ENCODE measurements around the gene CD200R1. TPM values are rescaled to one million over a fixed set of nuclear protein-coding genes. Genes with fewer than 3 reads are reported as not detected.

CD200R1 gene
- total RNA-seq, 2 donors from 2014 or later = 2.6 to 3.2 TPM

DNA sequence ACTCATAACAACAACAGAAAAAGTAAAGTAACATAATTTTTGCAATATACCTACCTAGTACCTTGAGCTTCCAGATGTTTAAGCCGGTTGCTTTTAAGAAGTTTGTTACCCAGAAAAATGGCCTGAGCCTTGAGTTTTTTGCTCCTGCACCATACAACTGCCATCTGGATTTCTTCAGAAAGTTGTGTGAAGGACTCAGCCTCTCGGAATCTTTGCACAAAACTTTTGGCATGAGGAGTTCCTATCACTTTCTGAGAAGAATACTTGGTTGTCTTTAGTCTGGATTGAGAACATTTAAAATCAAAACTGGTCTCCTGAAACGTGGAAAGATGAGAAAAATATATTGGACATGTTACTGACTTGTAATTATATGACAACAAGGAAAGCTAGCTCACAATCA lies 33.2 kb upstream of the CD200R1 start:
- Histone ChIP-seq H3K9me3 (no peaks in the 10 kb centered on the region), H3K27ac (no peak overlapping the region), H3K27me3 (replicated peaks; ENCODE audit: insufficient read depth) (no peaks in the 10 kb centered on the region), H3K4me3 (no peak overlapping the region), H3K36me3 (peaks cover 28% of the 10 kb centered on the region), H3K4me1 (ENCODE audit: control insufficient read depth in 1 of 2, low read depth in 2 of 2) (no peaks in the 10 kb centered on the region)
- TF ChIP-seq CTCF (IDR thresholded peaks at IDR 0.05) = no peak
- ATAC-seq (ENCODE audit: insufficient number of reproducible peaks, low FRiP score, low read depth) (no peak), DNase-seq (ENCODE audit: low spot score) (no peak)

DNA sequence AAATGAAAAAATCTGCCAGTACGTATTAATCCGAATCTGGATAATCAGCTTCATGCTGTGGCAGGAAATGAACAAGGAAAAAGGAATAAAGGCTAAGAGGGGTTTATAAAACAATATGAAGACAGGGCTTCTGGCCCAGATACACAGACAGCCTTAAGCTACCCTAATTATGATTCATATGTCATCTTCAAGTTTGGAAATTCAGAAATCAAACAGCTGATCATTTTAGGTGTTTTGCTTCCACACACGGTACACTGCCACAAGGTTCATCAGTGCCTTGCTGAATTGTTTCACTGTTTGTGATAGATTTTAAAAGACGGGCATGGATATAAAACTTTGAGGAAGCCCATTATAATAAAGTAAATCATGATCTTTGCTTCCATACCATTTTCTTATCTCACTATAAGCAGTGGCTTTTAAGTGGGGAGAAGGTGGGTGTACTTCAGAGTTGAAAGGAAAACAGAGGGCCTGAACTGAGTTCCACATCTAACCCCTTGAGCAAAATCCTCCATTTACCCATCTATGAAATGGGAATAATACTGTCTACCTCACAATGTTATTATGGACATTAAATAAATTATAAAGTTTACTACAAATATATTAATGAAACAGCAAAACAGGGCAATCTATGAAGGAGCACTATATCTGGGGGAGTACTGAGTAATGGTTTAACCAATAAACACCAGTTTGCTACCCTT lies 31.6 kb upstream of the CD200R1 start:
- no peak for ATAC-seq (ENCODE audit: insufficient number of reproducible peaks, low FRiP score, low read depth)
- H3K4me1 ChIP-seq (ENCODE audit: control insufficient read depth in 1 of 2, low read depth in 2 of 2) = no peaks in the 10 kb centered on the region
- TF ChIP-seq CTCF (IDR thresholded peaks at IDR 0.05) = no peak
- H3K4me3 ChIP-seq = no peak overlapping the region
- peaks cover 36% of the 10 kb centered on the region for H3K36me3 ChIP-seq
- H3K27ac ChIP-seq = no peak overlapping the region
- no peaks in the 10 kb centered on the region for H3K27me3 ChIP-seq (replicated peaks; ENCODE audit: insufficient read depth)
- no peak for DNase-seq (ENCODE audit: low spot score)
- no peaks in the 10 kb centered on the region for H3K9me3 ChIP-seq

DNA sequence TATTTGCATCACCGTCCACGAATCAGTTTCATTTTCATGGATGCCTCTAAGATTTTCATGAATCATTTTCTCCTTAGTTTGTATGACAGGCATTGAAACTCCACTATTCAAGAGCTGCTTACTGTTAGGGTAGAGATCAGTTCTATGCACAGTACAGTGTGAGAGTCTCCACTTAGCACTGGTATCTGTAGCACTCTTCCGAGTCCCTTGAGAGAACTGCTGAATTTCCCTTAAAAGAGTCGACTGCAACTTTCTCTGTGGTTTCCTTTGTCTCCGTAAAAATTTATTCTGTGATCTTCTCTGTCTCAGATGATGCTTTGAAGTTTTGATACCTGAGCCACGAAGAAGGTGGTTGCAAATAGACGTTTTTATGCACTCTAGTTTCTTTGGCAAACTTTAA lies 30.7 kb upstream of the CD200R1 start:
- H3K27me3 ChIP-seq (replicated peaks; ENCODE audit: insufficient read depth) = no peaks in the 10 kb centered on the region
- no peak for DNase-seq (ENCODE audit: low spot score)
- no peak for ATAC-seq (ENCODE audit: insufficient number of reproducible peaks, low FRiP score, low read depth)
- TF ChIP-seq CTCF (IDR thresholded peaks at IDR 0.05) = no peak
- H3K27ac ChIP-seq = no peak overlapping the region
- peaks cover 43% of the 10 kb centered on the region for H3K36me3 ChIP-seq
- no peaks in the 10 kb centered on the region for H3K9me3 ChIP-seq
- no peak overlapping the region for H3K4me3 ChIP-seq
- no peaks in the 10 kb centered on the region for H3K4me1 ChIP-seq (ENCODE audit: control insufficient read depth in 1 of 2, low read depth in 2 of 2)

- Histone ChIP-seq H3K4me1 (ENCODE audit: control insufficient read depth in 1 of 2, low read depth in 2 of 2) (peaks cover 0 to 6% of the 10 kb centered on the region in 2 donors), H3K36me3 (peaks cover 38% of the 10 kb centered on the region)
- ATAC-seq (ENCODE audit: insufficient number of reproducible peaks, low FRiP score, low read depth) = no peak
Observed at GRCh38 chr3:113002679-113003078, 27.8 kb upstream of the CD200R1 start.

GRCh38 chr3:113002037-113002436 lies 27.1 kb upstream of the CD200R1 start:
- no peak for ATAC-seq (ENCODE audit: insufficient number of reproducible peaks, low FRiP score, low read depth)
- H3K27me3 ChIP-seq (replicated peaks; ENCODE audit: insufficient read depth) = no peaks in the 10 kb centered on the region
- peaks cover 0 to 9% of the 10 kb centered on the region in 2 donors for H3K4me1 ChIP-seq (ENCODE audit: control insufficient read depth in 1 of 2, low read depth in 2 of 2)
- DNase-seq (ENCODE audit: low spot score) = no peak
- no peak overlapping the region for H3K27ac ChIP-seq
- H3K9me3 ChIP-seq = no peaks in the 10 kb centered on the region
- peaks cover 32% of the 10 kb centered on the region for H3K36me3 ChIP-seq
- no peak for TF ChIP-seq CTCF (IDR thresholded peaks at IDR 0.05)
- no peak overlapping the region for H3K4me3 ChIP-seq

More at GRCh38 chr3:113002679-113003078, 27.8 kb upstream of the CD200R1 start:
- Histone ChIP-seq H3K27me3 (replicated peaks; ENCODE audit: insufficient read depth) (no peaks in the 10 kb centered on the region), H3K4me3 (no peak overlapping the region), H3K9me3 (no peaks in the 10 kb centered on the region), H3K27ac (no peak overlapping the region)
- no peak for DNase-seq (ENCODE audit: low spot score)
- TF ChIP-seq CTCF (IDR thresholded peaks at IDR 0.05) = no peak

Data from thoracic aorta (tissue), 2 donors.